H1 (cell line): ENCODE results near the gene MMP3. TPM values are rescaled to one million over a fixed set of nuclear protein-coding genes. Genes with fewer than 3 reads are reported as not detected.

Experiments used
- CTCF ChIA-PET: fragments of 300-600 bp; sonication (Branson Sonifier 250); formaldehyde crosslinking; loops from one replicate; lab custom pipeline; 2021; ENCODE audit not compliant: partially characterized antibody; lab: Charles Lee
- POLR2A ChIA-PET: fragments of 300-600 bp; sonication (Branson Sonifier 250); formaldehyde crosslinking; loops from one replicate; lab custom pipeline; 2021; ENCODE audit warnings: inconsistent platforms; ENCODE audit not compliant: partially characterized antibody; lab: Charles Lee
- DNase-seq, 2 experiments: peaks; one replicate each; pipeline versions ENCODE4 v3.0.0 to v3.0.0-alpha.2; 2010 to 2022; ENCODE audit warnings: low spot score in 2 of 2, low read depth in 1 of 2, mixed read lengths in 1 of 2
- FAIRE-seq: peaks from 2 replicates; lab custom pipeline; 2011; peaks lifted over from hg19 to GRCh38; lab: Jason Lieb, UNC
- H2AFZ ChIP-seq: 2 replicates; pipeline ENCODE4 v1.8.1; 2012; ENCODE audit warnings: low read length, inconsistent platforms
- H2AK5ac ChIP-seq: 2 replicates; pipeline ENCODE4 v1.6.1; 2013; ENCODE audit warnings: low read depth, low read length
- H2BK120ac ChIP-seq: replicated peaks from 2 replicates; pipeline ENCODE3; 2013; ENCODE audit warnings: low read depth, low read length, inconsistent platforms
- H2BK12ac ChIP-seq: 2 replicates; pipeline ENCODE4 v1.6.1; 2013; ENCODE audit warnings: low read depth, low read length
- H2BK15ac ChIP-seq: 2 replicates; pipeline ENCODE4 v1.6.1; 2013; ENCODE audit warnings: low read length
- H2BK20ac ChIP-seq: 2 replicates; pipeline ENCODE4 v1.6.1; 2013; ENCODE audit warnings: low read length
- H2BK5ac ChIP-seq: 2 replicates; pipeline ENCODE4 v1.6.1; 2013; ENCODE audit warnings: low read depth, low read length
- H3K14ac ChIP-seq: 2 replicates; pipeline ENCODE4 v1.6.1; 2013; ENCODE audit warnings: inconsistent platforms; ENCODE audit not compliant: insufficient read length
- H3K18ac ChIP-seq: 2 replicates; pipeline ENCODE4 v1.6.1; 2013; ENCODE audit warnings: low read length; ENCODE audit errors: extremely low read depth
- H3K23ac ChIP-seq: 2 replicates; pipeline ENCODE4 v1.6.1; 2013; ENCODE audit warnings: inconsistent platforms; ENCODE audit not compliant: insufficient read length
- H3K23me2 ChIP-seq: 2 replicates; pipeline ENCODE4 v1.6.1; 2013; ENCODE audit warnings: low read depth, low read length
- H3K27ac ChIP-seq: 2 replicates; pipeline ENCODE4 v1.6.1; 2011; ENCODE audit warnings: low read depth, low read length, inconsistent platforms
- H3K27me3 ChIP-seq, 4 experiments: replicated peaks in 1 of 4; 1 replicate in 1 of 4; 2 replicates in 3 of 4; pipeline versions ENCODE4 v1.6.1 to v1.8.1; 2011 to 2013; ENCODE audit warnings: low read length in 3 of 4, mild to moderate bottlenecking in 3 of 4, inconsistent platforms in 2 of 4, mixed read lengths in 2 of 4, moderate library complexity in 1 of 4; ENCODE audit not compliant: control insufficient read depth in 3 of 4, insufficient read depth in 3 of 4; ENCODE audit errors: extremely low read depth in 1 of 4
- H3K36me3 ChIP-seq, 4 experiments: 2 replicates each; pipeline versions ENCODE4 v1.6.1 to v1.8.1; 2011 to 2013; ENCODE audit warnings: mild to moderate bottlenecking in 4 of 4, low read length in 3 of 4, moderate library complexity in 2 of 4, control low read depth in 1 of 4, inconsistent platforms in 1 of 4; ENCODE audit not compliant: insufficient read depth in 4 of 4, control insufficient read depth in 2 of 4
- H3K4ac ChIP-seq: replicated peaks from 2 replicates; pipeline ENCODE3; 2013; ENCODE audit warnings: low read length, low read depth, mixed read lengths, inconsistent platforms; ENCODE audit not compliant: insufficient read length
- H3K4me1 ChIP-seq, 4 experiments: replicated peaks in 1 of 4; 1 replicate in 1 of 4; 2 replicates in 3 of 4; pipeline versions ENCODE4 v1.6.1 to v1.8.1; 2011 to 2013; ENCODE audit warnings: low read length in 3 of 4, inconsistent platforms in 2 of 4, mixed read lengths in 1 of 4; ENCODE audit not compliant: insufficient read depth in 4 of 4, control insufficient read depth in 3 of 4
- H3K4me2 ChIP-seq, 2 experiments: 2 replicates each; pipeline versions ENCODE4 v1.6.1 to v1.8.1; 2011 to 2013; ENCODE audit warnings: low read depth in 2 of 2, low read length in 2 of 2, control low read depth in 1 of 2, inconsistent platforms in 1 of 2, mild to moderate bottlenecking in 1 of 2; ENCODE audit not compliant: insufficient read depth in 1 of 2
- H3K4me3 ChIP-seq, 4 experiments: fragments of 200-600, 300-600 bp in 1 of 4; sonication (generic), shearing (Covaris generic), sonication (Bioruptor Twin) in 1 of 4; 2 replicates each; pipeline versions ENCODE4 v1.5.1 to v1.8.1; 2011 to 2016; ENCODE audit warnings: low read length in 4 of 4, low read depth in 3 of 4, control low read depth in 2 of 4, inconsistent platforms in 2 of 4, mild to moderate bottlenecking in 2 of 4, mixed read lengths in 1 of 4, moderate library complexity in 1 of 4; ENCODE audit not compliant: insufficient read depth in 2 of 4; ENCODE audit errors: extremely low read depth in 1 of 4
- H3K56ac ChIP-seq: replicated peaks from 2 replicates; pipeline ENCODE3; 2013; ENCODE audit warnings: low read depth, mild to moderate bottlenecking, mixed read lengths, low read length, inconsistent platforms; ENCODE audit not compliant: insufficient read length
- H3K79me1 ChIP-seq: 2 replicates; pipeline ENCODE4 v1.6.1; 2013; ENCODE audit warnings: low read depth, low read length, control low read depth
- H3K79me2 ChIP-seq, 2 experiments: 2 replicates each; pipeline versions ENCODE4 v1.6.1 to v1.8.1; 2012 to 2013; ENCODE audit warnings: low read length in 2 of 2, mild to moderate bottlenecking in 2 of 2, inconsistent platforms in 1 of 2; ENCODE audit not compliant: insufficient read depth in 2 of 2, control insufficient read depth in 1 of 2
- H3K9ac ChIP-seq, 4 experiments: replicated peaks in 1 of 4; 1 replicate in 1 of 4; 2 replicates in 3 of 4; pipeline versions ENCODE4 v1.6.1 to v1.8.1; 2011 to 2013; ENCODE audit warnings: low read depth in 3 of 4, low read length in 3 of 4, control low read depth in 2 of 4, mild to moderate bottlenecking in 2 of 4, moderate library complexity in 2 of 4, inconsistent platforms in 1 of 4; ENCODE audit errors: extremely low read depth in 1 of 4
- H3K9me3 ChIP-seq, 2 experiments: 2 replicates each; pipeline versions ENCODE4 v1.6.1 to v1.8.1; 2012 to 2013; ENCODE audit warnings: mild to moderate bottlenecking in 2 of 2, moderate library complexity in 2 of 2, control low read depth in 1 of 2, inconsistent platforms in 1 of 2, low read depth in 1 of 2, low read length in 1 of 2, mixed read lengths in 1 of 2; ENCODE audit not compliant: insufficient read depth in 2 of 2
- H4K20me1 ChIP-seq, 2 experiments: replicated peaks in 1 of 2; 2 replicates each; pipeline versions ENCODE3 to v1.8.1; 2011 to 2013; ENCODE audit warnings: inconsistent platforms in 2 of 2, low read length in 2 of 2, mild to moderate bottlenecking in 1 of 2; ENCODE audit not compliant: insufficient read depth in 2 of 2, control insufficient read depth in 1 of 2
- H4K5ac ChIP-seq: 2 replicates; pipeline ENCODE4 v1.6.1; 2013; ENCODE audit warnings: low read length, low read depth, mixed read lengths, inconsistent platforms; ENCODE audit not compliant: insufficient read length
- H4K8ac ChIP-seq: 2 replicates; pipeline ENCODE4 v1.8.0; 2013; ENCODE audit warnings: mild to moderate bottlenecking, moderate library complexity, low read length, inconsistent platforms; ENCODE audit not compliant: insufficient read depth; ENCODE audit errors: extremely low read depth
- H4K91ac ChIP-seq: replicated peaks from 2 replicates; pipeline ENCODE3; 2013; ENCODE audit warnings: low read length, mixed read lengths, inconsistent platforms; ENCODE audit not compliant: insufficient read length
- CHD2 ChIP-seq: IDR thresholded peaks from 2 replicates; pipeline ENCODE4 v1.6.1; 2012; ENCODE audit warnings: low read length, improper control_type of control experiment
- CREB1 ChIP-seq: IDR thresholded peaks from 2 replicates; pipeline ENCODE4 v1.6.1; 2012; ENCODE audit warnings: inconsistent platforms
- EZH2 ChIP-seq: fragments of 200-600 bp; sonication (generic); IDR thresholded peaks from 2 replicates; pipeline ENCODE4 v1.7.1; 2012; ENCODE audit warnings: low read depth, mild to moderate bottlenecking, moderate library complexity, low read length, inconsistent platforms; ENCODE audit not compliant: severe bottlenecking
- KDM5A ChIP-seq: fragments of 200-600 bp; IDR thresholded peaks from 2 replicates; pipeline ENCODE4 v1.7.1; 2012; ENCODE audit warnings: mild to moderate bottlenecking, low read length, inconsistent platforms, mixed read lengths
- WGBS, 2 experiments: shearing (Covaris generic) in 1 of 2; methylation state at CpG; one replicate each; pipeline versions ENCODE4 v1.1.6 to v1.1.7; 2013 to 2015; ENCODE audit warnings: low lambda C conversion rate in 2 of 2, mixed read lengths in 2 of 2, inconsistent platforms in 1 of 2, low coverage in 1 of 2, missing lambda C conversion rate in 1 of 2; ENCODE audit not compliant: insufficient replicate concordance in 2 of 2, insufficient coverage in 1 of 2, insufficient read length in 1 of 2; ENCODE audit errors: extremely low coverage in 1 of 2, missing lambda C conversion rate in 1 of 2; 5-methylcytosine and 5-hydroxymethylcytosine counted together
- polyA plus RNA-seq, 7 experiments: library from polyadenylated mRNA; depleted of rRNA in 3 of 7; stranded (reverse) in 5 of 7; unstranded in 2 of 7; fragments of >200 nt in 5 of 7; fragments of 200-250 nt in 2 of 7; gene quantifications; 1 replicate in 5 of 7; 2 replicates in 1 of 7; 4 replicates in 1 of 7; pipeline versions ENCODE4 v1.2.1 to v1.2.3, GENCODE V29; 2011 to 2013; ENCODE audit warnings: missing spikeins in 2 of 7, mixed read lengths in 2 of 7
- total RNA-seq: library from RNA; stranded (reverse); fragmentation: NEBNext Ultra II Directional; extraction: Animal tissue kit (Norgen Biotek cat#: 25700); gene quantifications from 2 replicates; pipeline ENCODE4 v1.2.1, GENCODE V29; 2021

The MMP3 gene
- total and polyA plus RNA-seq, 2 of the 8 experiments (the other 6 are each of a cell fraction or from before 2014, with no cell fraction given), result not detected

GRCh38 chr11:102853055-102853454 is 9.6 kb upstream of the MMP3 start:
- Histone ChIP-seq H3K4ac (no peak overlapping the region), H3K23ac (no peak overlapping the region), H4K8ac (no peak overlapping the region), H3K9ac (no peak overlapping the region), H3K4me2 (no peak overlapping the region), H4K5ac (no peak overlapping the region), H2BK15ac (no peak overlapping the region), H2BK12ac (no peak overlapping the region), H3K79me2 (no peaks in the 10 kb centered on the region), H2AK5ac (no peak overlapping the region), H3K9me3 (no peaks in the 10 kb centered on the region), H3K27me3 (no peaks in the 10 kb centered on the region), H3K36me3 (no peaks in the 10 kb centered on the region), H4K91ac (no peak overlapping the region), H2BK20ac (no peak overlapping the region), H3K27ac (no peak overlapping the region), H2AFZ (no peak overlapping the region), H3K18ac (no peak overlapping the region), H3K4me3 (no peak overlapping the region), H4K20me1 (no peaks in the 10 kb centered on the region), H3K14ac (no peak overlapping the region), H3K23me2 (no peaks in the 10 kb centered on the region), H2BK120ac (no peak overlapping the region), H3K56ac (no peak overlapping the region), H3K4me1 (no peaks in the 10 kb centered on the region), H2BK5ac (no peak overlapping the region), H3K79me1 (no peaks in the 10 kb centered on the region)
- no peak for FAIRE-seq
- DNase-seq, result no peak
- POLR2A ChIA-PET, result no interaction called here
- CTCF ChIA-PET, result interaction anchor here (0.8 kb wide), 1 partner anchor 11 kb away, joined by 3 read pairs; no protein-coding TSS in a partner anchor
- WGBS, 2 experiments, result 88% methylated on average over 3 of the region's 3 CpGs; no CpG with 5 or more reads in 1 of the 2 experiments
- no peak for TF ChIP-seq CHD2
- no peak for TF ChIP-seq CREB1
- no peak for TF ChIP-seq KDM5A
- no peak for TF ChIP-seq EZH2
